Measurements from ENCODE around the gene ARIH1. TPM values are rescaled to one million over a fixed set of nuclear protein-coding genes. Genes with fewer than 3 reads are reported as not detected.

ARIH1 gene
- total and polyA plus RNA-seq, 2 donors (not counting 3 experiments of a cell fraction or from before 2014, with no cell fraction given): 25.1 to 144 TPM

GRCh38 chr15:72463702-72464101 is 10.4 kb upstream of the ARIH1 start:
- FAIRE-seq (no peak), DNase-seq (ENCODE audit: low read depth, low spot score) (no peak)
- no TSS peak for BruUV-seq (replicated peaks)
- H3K36me3 ChIP-seq (ENCODE audit: control insufficient read depth in 2 of 2, extremely low read depth in 1 of 2, insufficient read depth in 2 of 2, low read length in 2 of 2): no peaks in the 10 kb centered on the region
- ChIA-PET CTCF (interaction anchor here (1.2 kb wide), 1 partner anchor 10 kb away, joined by 3 read pairs; the partner anchor contains the start of gene ARIH1), POLR2A (no interaction called here)
- no peaks in the 10 kb centered on the region for H3K4me1 ChIP-seq (ENCODE audit: control insufficient read depth, extremely low read depth, insufficient read depth, low read length)
- no peak overlapping the region for H3K27ac ChIP-seq (ENCODE audit: insufficient read depth, low read depth, low read length)
- H3K9me3 ChIP-seq (replicated peaks; ENCODE audit: control insufficient read depth, insufficient read depth, low read length): no peaks in the 10 kb centered on the region
- no peak overlapping the region for H3K9ac ChIP-seq (replicated peaks; ENCODE audit: extremely low read depth, insufficient read depth, low read length)
- no peaks in the 10 kb centered on the region for H3K79me2 ChIP-seq (ENCODE audit: control insufficient read depth, insufficient read depth, low read length)
- no peak overlapping the region for H2AFZ ChIP-seq (ENCODE audit: low read depth, low read length)
- H4K20me1 ChIP-seq (replicated peaks; ENCODE audit: control insufficient read depth, extremely low read depth, insufficient read depth, low read length): no peaks in the 10 kb centered on the region
- H3K27me3 ChIP-seq (ENCODE audit: control insufficient read depth in 2 of 2, insufficient read depth in 2 of 2, low read length in 2 of 2): no peaks in the 10 kb centered on the region
- dilution Hi-C loops (cut with MboI; ENCODE audit: extremely low pct_ligation_motif_present, low sequenced_read_pairs): no loop called here
- no peak overlapping the region for H3K4me2 ChIP-seq (ENCODE audit: insufficient read depth, low read length)
- intact Hi-C loops (cut with micrococcal nuclease): no loop called here
- no peak for TF ChIP-seq POLR2A (IDR thresholded peaks at IDR 0.05; ENCODE audit: low read depth, low read length)
- no peak for TF ChIP-seq MYC (IDR thresholded peaks at IDR 0.05; ENCODE audit: low read depth, low read length)
- TF ChIP-seq FOS (IDR thresholded peaks at IDR 0.05; ENCODE audit: borderline replicate concordance, insufficient read depth, low read length): no peak
- no peak for TF ChIP-seq GATA2 (IDR thresholded peaks at IDR 0.05; ENCODE audit: insufficient read depth, insufficient read length, low read depth, low read length)
- no peak for TF ChIP-seq JUN (IDR thresholded peaks at IDR 0.05; ENCODE audit: borderline replicate concordance, insufficient read depth, insufficient read length, low read depth)
- no peak for TF ChIP-seq EZH2 (IDR thresholded peaks at IDR 0.05; ENCODE audit: borderline replicate concordance, low read depth, low read length, severe bottlenecking)
- TF ChIP-seq CTCF (IDR thresholded peaks at IDR 0.05; ENCODE audit: extremely low read depth in 1 of 2, insufficient read depth in 1 of 2, low read depth in 1 of 2, low read length in 2 of 2): no peak
- TF ChIP-seq MAX (IDR thresholded peaks at IDR 0.05; ENCODE audit: insufficient read depth, insufficient read length): no peak
- TF ChIP-seq POLR2AphosphoS5 (IDR thresholded peaks at IDR 0.05; ENCODE audit: insufficient read depth, low read depth, low read length): no peak
- H3K9me1 ChIP-seq (replicated peaks; ENCODE audit: control insufficient read depth, extremely low read depth, insufficient read depth, low read length): no peaks in the 10 kb centered on the region
- H3K4me3 ChIP-seq (replicated peaks in 1 of 3; ENCODE audit: insufficient read depth in 1 of 3, low read depth in 1 of 3, low read length in 3 of 3): no peak overlapping the region

All from endothelial cell of umbilical vein (primary cell).